A549 treated with DMSO at 1 μM for 4 hours (cell line): ENCODE data around the gene LSM14B. TPM values are rescaled to one million over a fixed set of nuclear protein-coding genes. Genes with fewer than 3 reads are reported as not detected.

Experiments used
- total RNA-seq: library from RNA; stranded (reverse); fragments of 200-300 nt; extraction: Qiagen RNA extraction; gene quantifications from 5 replicates; pipeline ENCODE4 v1.2.3, GENCODE V29; 2022; ENCODE audit warnings: low read depth

Gene LSM14B
- 21.9 to 27.5 TPM (median 25.9 TPM) in 5 replicates for total RNA-seq

DNA sequence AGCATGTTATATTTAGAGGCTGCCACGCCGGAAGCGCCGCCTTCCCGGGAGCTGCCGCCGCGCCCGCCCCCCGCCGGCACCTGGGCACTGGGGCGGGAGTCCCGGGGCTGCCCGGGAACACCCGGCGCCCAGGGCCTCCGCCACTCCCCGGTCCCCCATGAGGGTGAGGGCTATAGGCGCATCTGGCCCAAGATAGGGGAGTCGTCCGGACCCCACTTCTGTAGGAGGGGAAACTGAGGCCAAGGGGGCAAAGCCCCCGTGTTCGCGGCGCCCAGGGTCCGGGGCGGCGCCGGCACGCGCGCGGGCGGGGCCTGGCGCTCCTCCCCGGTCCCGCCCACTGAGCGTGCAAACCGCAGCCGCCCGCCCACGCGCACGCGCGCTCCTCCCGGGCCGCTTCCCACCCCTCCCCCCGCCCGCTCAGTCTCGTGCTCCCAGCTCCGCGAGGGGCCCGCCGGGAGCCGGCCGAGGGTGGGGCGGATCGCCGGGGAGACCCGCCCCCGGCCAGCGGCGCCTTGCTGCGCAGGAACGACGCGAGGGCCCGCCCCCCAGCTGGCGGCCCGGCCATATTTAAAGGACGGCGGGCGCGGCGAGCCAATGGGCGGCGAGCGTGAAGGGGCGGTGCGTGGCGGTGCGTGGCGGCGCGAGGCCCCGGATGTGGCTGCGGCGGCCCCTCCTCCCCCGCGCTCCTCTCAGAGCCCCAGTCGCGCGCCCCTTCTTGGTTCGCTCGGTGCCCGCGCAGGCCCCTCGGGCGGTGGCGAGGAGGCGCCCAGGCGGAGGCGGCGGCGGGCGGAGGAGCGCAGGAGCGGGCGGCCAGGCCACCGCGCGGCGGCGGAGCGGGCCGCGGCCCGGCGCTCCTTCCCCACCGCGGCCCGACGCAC is at the start of gene LSM14B:
LSM14B (plus strand) TSS at position 700 of the 878 bp plus-strand sequence. CDS start 192 bp downstream, outside the sequence.

DNA sequence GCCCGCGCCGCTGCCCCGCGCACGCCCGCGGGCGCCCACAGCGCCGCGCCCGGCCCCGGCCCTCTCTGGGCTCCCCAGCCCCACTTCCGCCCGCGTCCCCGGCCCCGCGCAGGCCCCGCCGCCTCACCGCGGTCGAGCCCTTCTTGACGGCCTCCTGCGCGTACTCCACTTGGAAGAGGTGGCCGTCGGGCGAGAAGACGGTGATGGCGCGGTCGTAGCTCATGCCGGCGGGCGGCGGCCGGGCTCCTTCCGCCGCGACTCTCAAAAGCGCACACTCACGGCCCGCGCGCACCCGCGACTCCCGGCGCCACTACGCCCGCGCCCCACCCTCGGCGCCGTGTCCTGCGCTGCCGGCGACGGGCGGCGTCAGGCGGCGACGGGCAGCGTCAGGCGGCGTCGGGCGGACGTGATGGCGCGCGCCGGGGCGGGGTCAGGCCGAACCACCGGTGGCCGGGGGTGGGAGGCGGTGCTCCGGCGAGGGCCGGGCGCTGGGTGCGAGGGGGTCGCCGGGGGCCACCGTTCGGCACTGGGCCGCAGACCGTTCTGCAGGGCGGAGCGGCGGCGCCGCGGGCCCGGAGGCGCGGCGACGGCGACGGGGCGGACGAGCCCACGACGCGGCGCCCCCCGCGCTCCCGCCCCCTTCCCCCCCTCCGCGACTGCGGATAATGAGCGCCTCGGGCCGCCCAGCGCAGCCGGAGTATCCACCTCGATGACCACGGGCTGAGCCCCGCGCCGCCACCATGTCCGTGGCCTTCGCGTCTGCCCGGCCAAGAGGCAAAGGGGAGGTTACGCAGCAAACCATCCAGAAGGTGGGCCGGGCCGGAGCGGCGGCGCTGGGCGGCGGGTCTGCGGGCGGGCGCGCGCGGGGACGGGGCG is 21.0 kb downstream of the LSM14B start, which contains the start of the genes PSMA7 and SS18L1:
PSMA7 (minus strand) TSS at position 314 of the 876 bp plus-strand sequence; CDS start at position 223, 91 bp downstream.
SS18L1 (plus strand) TSS at position 689 of the 876 bp plus-strand sequence; CDS start at position 741, 52 bp downstream.

DNA sequence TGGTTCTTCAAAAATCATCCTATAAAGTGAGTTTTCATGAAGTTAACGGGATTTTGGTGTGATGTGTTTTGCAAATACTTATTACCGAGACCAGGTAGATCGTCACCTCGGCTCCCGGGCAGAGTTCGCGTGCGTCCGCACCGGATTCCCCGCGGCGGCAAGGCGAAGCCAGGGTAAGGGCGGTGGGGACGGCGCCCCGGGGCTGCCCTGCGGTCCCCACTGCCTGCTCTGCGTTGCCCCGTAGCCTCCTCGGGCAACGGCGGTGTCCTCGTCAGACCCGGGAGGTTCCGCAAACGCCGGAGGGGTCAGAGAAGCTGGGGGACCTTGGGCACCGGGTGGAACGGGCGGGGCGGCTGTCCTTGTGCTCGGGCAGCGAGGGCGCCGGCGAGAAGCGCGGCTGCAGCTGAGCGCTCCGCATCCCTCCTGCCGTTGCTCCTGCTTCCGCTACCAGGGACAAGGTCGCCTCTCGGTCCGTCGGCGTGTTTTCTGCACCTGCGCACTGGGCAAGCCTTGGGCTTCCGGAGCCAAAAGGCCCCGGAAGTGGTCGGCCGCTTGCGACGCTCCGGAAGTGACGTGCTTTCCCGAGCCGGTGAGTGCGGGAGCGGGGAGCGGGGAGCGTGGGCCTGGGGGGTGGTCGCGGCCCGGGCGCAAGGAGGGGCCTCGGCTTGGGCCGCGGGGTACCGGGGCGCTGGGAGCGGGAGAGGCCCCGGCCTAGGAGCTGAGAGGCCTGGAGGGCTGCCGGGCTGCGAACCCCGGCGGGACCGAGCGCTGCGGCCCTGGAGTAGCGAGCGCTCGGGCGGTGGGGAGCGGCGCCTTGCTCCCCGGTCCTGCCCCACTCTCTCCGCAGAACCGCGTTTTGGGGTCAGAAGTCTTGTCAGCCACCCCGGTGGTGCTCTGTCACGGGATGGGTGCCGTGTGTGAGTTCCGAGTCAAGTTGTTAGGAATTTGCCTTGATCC is 60.5 kb downstream of the LSM14B start, which contains the start of gene MTG2:
MTG2 (plus strand) TSS at position 560 of the 957 bp plus-strand sequence. CDS start 10,393 bp downstream, outside the sequence.

Other genes with a start within 250 kb of the LSM14B start
- gene TAF4, start 56.6 kb upstream of the LSM14B start, total RNA-seq, result 16.5 to 25.4 TPM (median 17.9 TPM) in 5 replicates
- 500 to 593 TPM (median 554 TPM) in 5 replicates for gene PSMA7, start 20.9 kb downstream of the LSM14B start, total RNA-seq
- 8.1 to 10.6 TPM (median 9.4 TPM) in 5 replicates for gene SS18L1, start 21.3 kb downstream of the LSM14B start, total RNA-seq
- 37.3 to 39.4 TPM (median 38.0 TPM) in 5 replicates for gene MTG2, start 60.6 kb downstream of the LSM14B start, total RNA-seq
- gene HRH3, start 97.8 kb downstream of the LSM14B start, total RNA-seq, result not detected in 5 replicates
- 17.9 to 22.3 TPM (median 18.9 TPM) in 5 replicates for gene OSBPL2, start 116.0 kb downstream of the LSM14B start, total RNA-seq
- gene ADRM1, start 180.5 kb downstream of the LSM14B start, total RNA-seq, result 153 to 195 TPM (median 170 TPM) in 5 replicates
- gene LAMA5, start 244.8 kb downstream of the LSM14B start, total RNA-seq, result 250 to 425 TPM (median 380 TPM) in 5 replicates